Lower leg skin (tissue), 3 donors: ENCODE measurements around the gene ZNF253.
A peak's percentile ranks its signal among the peaks of the same experiment; 100 is the strongest.

Source experiments
- CTCF ChIP-seq, 3 donors: fragments of 450-650 bp; IDR thresholded peaks; one replicate each; pipeline ENCODE4 v1.5.1; 2016; ENCODE audit warnings: antibody characterized with exemption in 3 of 3, mild to moderate bottlenecking in 3 of 3, moderate library complexity in 2 of 3
- POLR2A ChIP-seq, 2 donors: fragments of 450-650 bp; IDR thresholded peaks; one replicate each; pipeline ENCODE4 v1.6.1; 2016 to 2017; ENCODE audit warnings: antibody characterized with exemption in 2 of 2, mild to moderate bottlenecking in 1 of 2, moderate library complexity in 1 of 2

- TF ChIP-seq POLR2A (IDR thresholded peaks at IDR 0.05) (peak in 1 of 2 donors; percentile 40), CTCF (IDR thresholded peaks at IDR 0.05) (no peak)
Observed at GRCh38 chr19:19865750-19866610, at the start of gene ZNF253.
